Measurements from ENCODE around the gene KDM5B.

DNA sequence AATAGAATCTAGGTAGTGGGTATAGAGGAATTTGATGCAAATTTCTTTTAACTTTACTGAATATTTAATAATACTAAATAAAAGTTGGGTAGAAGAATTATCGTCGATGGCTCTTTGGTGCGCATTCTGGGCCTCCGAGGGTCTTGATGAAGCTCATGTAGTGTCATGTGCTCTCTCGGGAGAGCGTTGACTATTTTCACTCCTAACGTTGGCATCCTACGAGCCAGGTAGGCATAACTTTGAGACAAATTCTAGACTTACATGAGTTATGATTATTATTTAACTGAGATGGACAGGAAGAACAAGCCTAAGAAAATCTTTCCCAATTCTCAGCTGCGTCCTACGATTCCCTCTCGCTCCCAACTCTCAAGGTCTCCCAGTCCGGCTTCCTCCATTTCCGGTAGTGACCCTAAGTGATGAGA is 2.0 kb upstream of the KDM5B start:
- TF ChIP-seq RFX5 (IDR thresholded peaks at IDR 0.05; ENCODE audit: borderline replicate concordance, low read depth, low read length) (no peak), RAD21 (IDR thresholded peaks at IDR 0.05 in 1 of 2, conservative IDR thresholded peaks at IDR 0.05 in 1 of 2; ENCODE audit: low read depth in 2 of 2, low read length in 2 of 2) (no peak), ZNF274 (IDR thresholded peaks at IDR 0.05; ENCODE audit: borderline replicate concordance, extremely low read depth, low read length) (no peak), JUN (IDR thresholded peaks at IDR 0.05; ENCODE audit: low read depth, low read length) (no peak), POLR2AphosphoS5 (IDR thresholded peaks at IDR 0.05; ENCODE audit: low read depth, low read length) (no peak), POU5F1 (IDR thresholded peaks at IDR 0.05; ENCODE audit: low read depth, low read length) (no peak), EZH2 (IDR thresholded peaks at IDR 0.05; ENCODE audit: low read depth, low read length, severe bottlenecking) (no peak), POLR2A (IDR thresholded peaks at IDR 0.05; ENCODE audit: control extremely low read depth in 1 of 2, low read depth in 2 of 2, low read length in 2 of 2) (no peak), MAX (IDR thresholded peaks at IDR 0.05) (no peak), SRF (IDR thresholded peaks at IDR 0.05; ENCODE audit: low read depth, low read length) (no peak), EGR1 (IDR thresholded peaks at IDR 0.05; ENCODE audit: borderline replicate concordance, low read depth, low read length) (no peak)
- TF ChIP-seq, protein P1, sequence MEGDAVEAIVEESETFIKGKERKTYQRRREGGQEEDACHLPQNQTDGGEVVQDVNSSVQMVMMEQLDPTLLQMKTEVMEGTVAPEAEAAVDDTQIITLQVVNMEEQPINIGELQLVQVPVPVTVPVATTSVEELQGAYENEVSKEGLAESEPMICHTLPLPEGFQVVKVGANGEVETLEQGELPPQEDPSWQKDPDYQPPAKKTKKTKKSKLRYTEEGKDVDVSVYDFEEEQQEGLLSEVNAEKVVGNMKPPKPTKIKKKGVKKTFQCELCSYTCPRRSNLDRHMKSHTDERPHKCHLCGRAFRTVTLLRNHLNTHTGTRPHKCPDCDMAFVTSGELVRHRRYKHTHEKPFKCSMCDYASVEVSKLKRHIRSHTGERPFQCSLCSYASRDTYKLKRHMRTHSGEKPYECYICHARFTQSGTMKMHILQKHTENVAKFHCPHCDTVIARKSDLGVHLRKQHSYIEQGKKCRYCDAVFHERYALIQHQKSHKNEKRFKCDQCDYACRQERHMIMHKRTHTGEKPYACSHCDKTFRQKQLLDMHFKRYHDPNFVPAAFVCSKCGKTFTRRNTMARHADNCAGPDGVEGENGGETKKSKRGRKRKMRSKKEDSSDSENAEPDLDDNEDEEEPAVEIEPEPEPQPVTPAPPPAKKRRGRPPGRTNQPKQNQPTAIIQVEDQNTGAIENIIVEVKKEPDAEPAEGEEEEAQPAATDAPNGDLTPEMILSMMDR (IDR thresholded peaks at IDR 0.05; ENCODE audit: control extremely low read depth in 1 of 3, insufficient read depth in 1 of 3, low read depth in 1 of 3, low read length in 3 of 3), result no peak

All from H1 (cell line).